SKM-1 treated with dmso at 0.1 percent for 144 hours (cell line): ENCODE data around the gene MARK3.

Experiments
- DNase-seq: peaks from one replicate; lab custom pipeline; 2025; ENCODE audit not compliant: unreplicated experiment; lab: John Stamatoyannopoulos, UW

MARK3 gene

GRCh38 chr14:103485504-103485903 lies 100.3 kb downstream of the MARK3 start:
- no peak for DNase-seq

GRCh38 chr14:103488071-103488470 lies 102.9 kb downstream of the MARK3 start:
- DNase-seq, result no peak

GRCh38 chr14:103488960-103489359 lies 103.7 kb downstream of the MARK3 start:
- DNase-seq, result no peak

GRCh38 chr14:103489621-103490020 lies 104.4 kb downstream of the MARK3 start:
- DNase-seq, result no peak

- no peak for DNase-seq
Observed at GRCh38 chr14:103491691-103492090, 106.5 kb downstream of the MARK3 start.

GRCh38 chr14:103492156-103492925 lies 107.1 kb downstream of the MARK3 start:
- DNase-seq, result no peak

- no peak for DNase-seq
Observed at GRCh38 chr14:103495854-103496253, 110.6 kb downstream of the MARK3 start.

GRCh38 chr14:103496776-103497175 lies 111.6 kb downstream of the MARK3 start:
- no peak for DNase-seq

GRCh38 chr14:103499709-103500108 lies 114.5 kb downstream of the MARK3 start:
- DNase-seq, result no peak

- no peak for DNase-seq
Observed at GRCh38 chr14:103500148-103500990, 115.2 kb downstream of the MARK3 start.

GRCh38 chr14:103501041-103501870 lies 116.0 kb downstream of the MARK3 start:
- DNase-seq, result no peak

- no peak for DNase-seq
Observed at GRCh38 chr14:103501921-103502669, 116.9 kb downstream of the MARK3 start.

GRCh38 chr14:103502877-103503276 lies 117.7 kb downstream of the MARK3 start:
- no peak for DNase-seq

- no peak for DNase-seq
Observed at GRCh38 chr14:103503296-103503695, 118.1 kb downstream of the MARK3 start.

GRCh38 chr14:103504991-103505565 lies 119.9 kb downstream of the MARK3 start:
- no peak for DNase-seq

GRCh38 chr14:103507751-103508150 lies 122.5 kb downstream of the MARK3 start:
- DNase-seq, result no peak

- DNase-seq, result no peak
Observed at GRCh38 chr14:103508521-103509329, 123.5 kb downstream of the MARK3 start.

- DNase-seq, result no peak
Observed at GRCh38 chr14:103509864-103510723, 124.9 kb downstream of the MARK3 start.
